Right renal pelvis (tissue), 4 donors: ENCODE results near the gene HAPLN1. TPM values are rescaled to one million over a fixed set of nuclear protein-coding genes. Genes with fewer than 3 reads are reported as not detected.

Experiments
- DNase-seq, 4 donors: peaks; one replicate each; pipeline ENCODE4 v3.0.0-alpha.2; 2013; ENCODE audit warnings: low read depth in 4 of 4, low spot score in 3 of 4, missing footprints in 1 of 4
- polyA plus RNA-seq, 4 donors: library from polyadenylated mRNA; unstranded; fragments of 120-200 nt; gene quantifications; one replicate each; pipeline ENCODE4 v1.2.1, GENCODE V29; 2013; ENCODE audit not compliant: insufficient read length in 4 of 4

Gene HAPLN1
- polyA plus RNA-seq, 4 donors = 4.2 to 9.5 (median 7.7) TPM

GRCh38 chr5:83653669-83654068 is 67.0 kb downstream of the HAPLN1 start:
- no peak for DNase-seq

GRCh38 chr5:83645936-83646335 is 74.7 kb downstream of the HAPLN1 start:
- no peak for DNase-seq

GRCh38 chr5:83644301-83644700 is 76.4 kb downstream of the HAPLN1 start:
- DNase-seq = no peak

GRCh38 chr5:83641946-83642345 is 78.7 kb downstream of the HAPLN1 start:
- no peak for DNase-seq

- DNase-seq = peak in 1 of 4 donors; percentile 3
Measured at GRCh38 chr5:83639911-83640310, 80.7 kb downstream of the HAPLN1 start.

GRCh38 chr5:83636156-83636555 is 84.5 kb downstream of the HAPLN1 start:
- DNase-seq = no peak

- DNase-seq = no peak
Measured at GRCh38 chr5:83633285-83633684, 87.4 kb downstream of the HAPLN1 start.

GRCh38 chr5:83632874-83633273 is 87.8 kb downstream of the HAPLN1 start:
- DNase-seq = no peak

- no peak for DNase-seq
Measured at GRCh38 chr5:83628360-83628759, 92.3 kb downstream of the HAPLN1 start.

- DNase-seq = no peak
Measured at GRCh38 chr5:83614841-83615240, 105.8 kb downstream of the HAPLN1 start.

GRCh38 chr5:83608122-83608521 is 112.5 kb downstream of the HAPLN1 start:
- DNase-seq = peak; percentile 5 to 30 (median 22)

- no peak for DNase-seq
Measured at GRCh38 chr5:83595217-83595616, 125.4 kb downstream of the HAPLN1 start.

- DNase-seq = no peak
Measured at GRCh38 chr5:83590966-83591365, 129.7 kb downstream of the HAPLN1 start.

- no peak for DNase-seq
Measured at GRCh38 chr5:83589786-83590185, 130.9 kb downstream of the HAPLN1 start.

Other genes starting within 250 kb of the HAPLN1 start
- 100 to 1,000 TPM; 295 to 336 (median 315) TPM for gene VCAN, start 249.1 kb downstream of the HAPLN1 start, polyA plus RNA-seq